AG10803 (cell line): Measurements from ENCODE around the gene MSANTD7.
A peak's percentile ranks its signal among the peaks of the same experiment; 100 is the strongest.

ENCODE experiments used
- DNase-seq: peaks from one replicate; pipeline ENCODE4 v3.0.0; 2010; ENCODE audit warnings: low read depth
- H3K4me3 ChIP-seq: 2 replicates; pipeline ENCODE4 v1.5.1; 2011; ENCODE audit warnings: mild to moderate bottlenecking, low read length, control low read depth
- CTCF ChIP-seq: conservative IDR thresholded peaks from 2 replicates; pipeline ENCODE4 v1.5.1; 2011; ENCODE audit warnings: mild to moderate bottlenecking, low read length, control low read depth, inconsistent platforms

The MSANTD7 gene

GRCh38 chr10:14876764-14877163 lies 38.7 kb downstream of the MSANTD7 start:
- no peak for DNase-seq
- H3K4me3 ChIP-seq, result peak overlapping the region; percentile 90
- TF ChIP-seq CTCF, result no peak

- peak within 1 kb of the TSS; percentile 90 for H3K4me3 ChIP-seq
- no peak; the same call in 1 of the 2 replicates for TF ChIP-seq CTCF
- DNase-seq, result peak; percentile 94
Measured at GRCh38 chr10:14878266-14879123, 40.4 kb downstream of the MSANTD7 start, which contains the start of gene SUV39H2. Gene SUV39H2 (plus strand): TSS chr10:14878866. CDS start chr10:14878889, 23 bp downstream.

- no peak for TF ChIP-seq CTCF
- H3K4me3 ChIP-seq, result peak overlapping the region; percentile 77
- peak; percentile 5 for DNase-seq
Measured at GRCh38 chr10:14879124-14879927, 41.2 kb downstream of the MSANTD7 start.

GRCh38 chr10:14879928-14880193 lies 41.8 kb downstream of the MSANTD7 start:
- no peak for TF ChIP-seq CTCF
- DNase-seq, result no peak
- peak overlapping the region; percentile 77 for H3K4me3 ChIP-seq

GRCh38 chr10:14880229-14880628 lies 42.1 kb downstream of the MSANTD7 start:
- no peak for TF ChIP-seq CTCF
- DNase-seq, result no peak
- H3K4me3 ChIP-seq, result peak overlapping the region; percentile 77

GRCh38 chr10:14884082-14884481 lies 46.0 kb downstream of the MSANTD7 start:
- no peak for DNase-seq
- TF ChIP-seq CTCF, result no peak
- H3K4me3 ChIP-seq, result no peak overlapping the region
